HUES48 (cell line): ENCODE data around the gene PRAMEF10.
"Not testable (repeated sequence)": the region's sequence is repeated elsewhere in the genome, so short reads cannot be mapped to it uniquely, and the experiment has no call there.

Source experiments
- H3K27ac ChIP-seq: one replicate; pipeline ENCODE4 v1.7.0; 2013; ENCODE audit warnings: low read depth, low read length, inconsistent platforms
- H3K27me3 ChIP-seq: 2 replicates; pipeline ENCODE4 v1.6.1; 2013; ENCODE audit warnings: mild to moderate bottlenecking, low read length; ENCODE audit not compliant: control insufficient read depth, insufficient read depth
- H3K36me3 ChIP-seq: 2 replicates; pipeline ENCODE4 v1.6.1; 2013; ENCODE audit warnings: low read length; ENCODE audit not compliant: control insufficient read depth, insufficient read depth
- H3K4me1 ChIP-seq: 2 replicates; pipeline ENCODE4 v1.6.1; 2013; ENCODE audit warnings: mild to moderate bottlenecking, low read length; ENCODE audit not compliant: control insufficient read depth, insufficient read depth
- H3K4me3 ChIP-seq: 2 replicates; pipeline ENCODE4 v1.5.1; 2013; ENCODE audit warnings: mild to moderate bottlenecking, low read depth, low read length
- H3K9ac ChIP-seq: 2 replicates; pipeline ENCODE4 v1.6.1; 2013; ENCODE audit warnings: mild to moderate bottlenecking, low read depth, low read length, moderate library complexity
- H3K9me3 ChIP-seq: 2 replicates; pipeline ENCODE4 v1.6.1; 2013; ENCODE audit warnings: low read length; ENCODE audit not compliant: control insufficient read depth, insufficient read depth

The PRAMEF10 gene

GRCh38 chr1:12898170-12898569 is at the start of gene PRAMEF10:
Gene PRAMEF10 (minus strand): TSS chr1:12898270. CDS start chr1:12895847, 2,423 bp downstream.
- H3K27ac ChIP-seq, H3K4me3 ChIP-seq, H3K36me3 ChIP-seq, H3K27me3 ChIP-seq, H3K4me1 ChIP-seq, H3K9me3 ChIP-seq, H3K9ac ChIP-seq: not testable (repeated sequence)

DNA sequence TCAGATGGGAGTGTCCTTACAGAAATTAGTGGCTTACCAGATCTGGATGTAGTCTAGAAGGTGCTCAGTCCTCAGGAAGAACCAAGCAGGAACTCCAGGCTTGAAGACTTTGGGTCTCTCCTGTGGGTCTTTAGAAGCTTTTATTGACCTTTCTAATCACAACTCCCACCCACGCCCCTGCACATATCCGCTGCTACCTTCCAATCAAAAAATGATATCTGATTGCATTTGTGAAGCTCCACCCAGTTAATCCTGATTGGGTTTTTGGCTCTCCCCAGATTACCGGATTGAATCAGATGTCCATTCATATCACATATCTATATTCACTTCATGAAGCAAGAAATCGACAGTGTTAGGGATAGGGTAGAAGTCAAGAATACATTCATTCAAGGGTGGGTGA is 49.4 kb upstream of the PRAMEF10 start, which contains the start of gene PRAMEF6:
PRAMEF6 (minus strand) TSS at position 101 of the 400 bp plus-strand sequence. CDS start 5,062 bp downstream, outside the sequence.
- H3K4me1 ChIP-seq, H3K9ac ChIP-seq, H3K27ac ChIP-seq, H3K36me3 ChIP-seq, H3K9me3 ChIP-seq, H3K4me3 ChIP-seq, H3K27me3 ChIP-seq: not testable (repeated sequence)

DNA sequence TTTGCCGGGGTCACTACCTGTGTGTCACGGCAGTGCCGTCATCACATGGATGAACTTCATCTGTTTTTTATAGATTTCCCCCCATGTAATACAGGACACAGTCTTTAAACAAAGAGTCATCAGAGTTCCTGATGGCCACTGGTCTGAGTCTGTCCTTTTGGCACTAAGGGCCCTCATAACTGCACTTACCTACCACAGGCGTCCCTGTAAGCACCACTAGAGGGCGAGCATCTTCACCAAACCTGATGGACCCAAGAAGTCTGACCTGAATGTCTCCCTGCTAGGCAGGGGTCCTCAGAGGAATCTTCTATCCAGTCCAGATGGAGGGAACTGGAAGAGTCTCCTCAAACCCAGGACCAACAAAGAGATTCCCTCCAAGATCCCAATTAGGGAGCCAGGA is 26.3 kb upstream of the PRAMEF10 start:
- not testable (repeated sequence) for H3K9me3 ChIP-seq, H3K9ac ChIP-seq, H3K4me1 ChIP-seq, H3K36me3 ChIP-seq, H3K4me3 ChIP-seq, H3K27ac ChIP-seq, H3K27me3 ChIP-seq

- H3K9me3 ChIP-seq, H3K27ac ChIP-seq, H3K4me3 ChIP-seq, H3K4me1 ChIP-seq, H3K9ac ChIP-seq, H3K36me3 ChIP-seq, H3K27me3 ChIP-seq: not testable (repeated sequence)
Observed at GRCh38 chr1:12921749-12922148, 23.7 kb upstream of the PRAMEF10 start.

GRCh38 chr1:12916310-12916709 is 18.2 kb upstream of the PRAMEF10 start, which contains the start of gene PRAMEF7:
Gene PRAMEF7 (plus strand): TSS chr1:12916610. CDS start chr1:12917693, 1,083 bp downstream.
- H3K27ac ChIP-seq, H3K9me3 ChIP-seq, H3K4me3 ChIP-seq, H3K9ac ChIP-seq, H3K27me3 ChIP-seq, H3K36me3 ChIP-seq, H3K4me1 ChIP-seq: not testable (repeated sequence)

GRCh38 chr1:12903793-12904572 is 5.9 kb upstream of the PRAMEF10 start:
- H3K9ac ChIP-seq, H3K4me1 ChIP-seq, H3K9me3 ChIP-seq: not testable (repeated sequence)

DNA sequence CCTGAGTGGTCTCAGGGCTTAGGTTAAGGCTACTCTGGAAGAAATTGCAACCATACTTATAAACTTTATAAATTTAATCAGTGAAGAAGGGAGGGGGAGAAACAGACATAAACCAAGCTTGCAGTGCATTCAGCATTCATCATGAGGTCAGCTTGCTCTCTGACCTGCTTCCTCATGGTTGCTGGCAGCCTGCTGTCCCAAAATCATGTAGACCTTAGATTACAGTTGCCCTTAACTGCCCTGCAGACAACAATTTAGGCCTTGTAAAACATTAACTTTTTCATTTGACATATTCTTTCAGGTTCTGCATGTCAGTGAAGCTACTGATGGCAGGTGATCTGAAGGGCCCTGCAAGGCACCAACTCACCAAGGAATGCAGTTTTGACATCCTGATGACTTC is 1.1 kb upstream of the PRAMEF10 start:
- H3K9ac ChIP-seq: not testable (repeated sequence)

More at GRCh38 chr1:12903793-12904572, 5.9 kb upstream of the PRAMEF10 start:
- H3K4me3 ChIP-seq, H3K27me3 ChIP-seq, H3K27ac ChIP-seq, H3K36me3 ChIP-seq: not testable (repeated sequence)

DNA sequence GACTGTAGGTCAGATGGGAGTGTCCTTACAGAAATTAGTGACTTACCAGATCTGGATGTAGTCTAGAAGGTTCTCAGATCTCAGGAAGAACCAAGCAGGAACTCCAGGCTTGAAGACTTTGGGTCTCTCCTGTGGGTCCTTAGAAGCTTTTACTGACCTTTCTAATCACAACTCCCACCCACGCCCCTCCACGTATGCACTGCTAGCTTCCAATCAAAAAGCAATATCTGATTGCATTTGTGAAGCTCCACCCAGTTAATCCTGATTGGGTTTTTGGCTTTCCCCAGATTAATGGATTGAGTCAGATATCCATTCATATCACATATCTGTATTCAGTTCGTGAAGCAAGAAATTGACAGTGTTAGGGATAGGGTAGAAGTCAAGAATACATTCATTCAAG is 12.0 kb downstream of the PRAMEF10 start, which contains the start of gene PRAMEF4:
PRAMEF4 (minus strand) TSS at position 101 of the 400 bp plus-strand sequence. CDS start 2,807 bp downstream, outside the sequence.
- not testable (repeated sequence) for H3K27ac ChIP-seq, H3K36me3 ChIP-seq, H3K4me1 ChIP-seq, H3K27me3 ChIP-seq, H3K4me3 ChIP-seq, H3K9ac ChIP-seq, H3K9me3 ChIP-seq

More for the DNA sequence above, 1.1 kb upstream of the PRAMEF10 start:
- not testable (repeated sequence) for H3K36me3 ChIP-seq, H3K4me1 ChIP-seq, H3K9me3 ChIP-seq, H3K27ac ChIP-seq, H3K4me3 ChIP-seq, H3K27me3 ChIP-seq

GRCh38 chr1:12878453-12878852 is 19.6 kb downstream of the PRAMEF10 start:
- H3K9me3 ChIP-seq, H3K27me3 ChIP-seq, H3K36me3 ChIP-seq, H3K4me3 ChIP-seq, H3K9ac ChIP-seq, H3K27ac ChIP-seq, H3K4me1 ChIP-seq: not testable (repeated sequence)

GRCh38 chr1:12863131-12863880 is 34.8 kb downstream of the PRAMEF10 start:
- peaks cover 16% of the 10 kb centered on the region for H3K9me3 ChIP-seq
- H3K36me3 ChIP-seq, H3K4me1 ChIP-seq, H3K9ac ChIP-seq, H3K27ac ChIP-seq, H3K4me3 ChIP-seq, H3K27me3 ChIP-seq: not testable (repeated sequence)

DNA sequence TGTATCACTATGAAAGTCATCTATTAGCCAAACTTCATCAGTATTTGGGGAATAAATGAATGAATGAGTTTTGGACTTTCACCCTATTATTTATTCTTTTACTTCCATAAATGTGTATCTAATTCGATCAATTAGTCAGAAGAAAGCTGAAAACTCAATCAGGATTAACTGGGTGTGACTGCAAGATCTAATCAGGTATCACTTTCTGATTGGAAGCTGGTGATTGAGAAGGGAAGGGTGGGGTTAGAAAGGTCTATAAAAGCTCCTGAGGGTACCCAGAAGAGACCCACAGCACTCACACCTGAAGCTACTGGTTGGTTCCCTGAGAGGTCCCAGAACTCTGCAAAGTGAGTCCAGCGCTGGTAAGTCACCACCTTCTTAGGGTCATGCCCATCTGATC is 41.3 kb downstream of the PRAMEF10 start, which contains the start of gene PRAMEF2:
PRAMEF2 (plus strand) TSS at position 301 of the 400 bp plus-strand sequence. CDS start 1,924 bp downstream, outside the sequence.
- not testable (repeated sequence) for H3K27me3 ChIP-seq, H3K27ac ChIP-seq, H3K36me3 ChIP-seq, H3K4me3 ChIP-seq, H3K9ac ChIP-seq, H3K4me1 ChIP-seq
- peaks cover 41% of the 10 kb centered on the region for H3K9me3 ChIP-seq
